Aorta (tissue), 5 donors: Measurements from ENCODE around the gene NUAK2. TPM values are rescaled to one million over a fixed set of nuclear protein-coding genes. Genes with fewer than 3 reads are reported as not detected.
"Not testable (repeated sequence)": the region's sequence is repeated elsewhere in the genome, so short reads cannot be mapped to it uniquely, and the experiment has no call there.

Source experiments
- ATAC-seq: fragments of 200-7000 bp; cut with Tn5 transposase; one replicate; pipeline ENCODE4 v1.9.1; 2022; ENCODE audit warnings: moderate library complexity; ENCODE audit not compliant: low FRiP score
- DNase-seq, 2 donors: peaks; one replicate each; pipeline ENCODE4 v3.0.0-alpha.2; 2020
- H3K27ac ChIP-seq, 2 donors: one replicate each; pipeline ENCODE4 v1.5.1; 2013; ENCODE audit warnings: low read length in 2 of 2, mild to moderate bottlenecking in 2 of 2, moderate library complexity in 2 of 2, control low read depth in 1 of 2, inconsistent platforms in 1 of 2, low read depth in 1 of 2
- H3K27me3 ChIP-seq, 2 donors: one replicate each; pipeline ENCODE4 v1.6.1; 2013; ENCODE audit warnings: control low read depth in 1 of 2, low read length in 1 of 2, mild to moderate bottlenecking in 1 of 2, moderate library complexity in 1 of 2; ENCODE audit not compliant: insufficient read depth in 2 of 2, control insufficient read depth in 1 of 2
- H3K36me3 ChIP-seq, 2 donors: one replicate each; pipeline ENCODE4 v1.6.1; 2013; ENCODE audit warnings: control low read depth in 1 of 2, low read length in 1 of 2, mild to moderate bottlenecking in 1 of 2; ENCODE audit not compliant: insufficient read depth in 2 of 2, control insufficient read depth in 1 of 2
- H3K4me1 ChIP-seq, 2 donors: one replicate each; pipeline ENCODE4 v1.6.1; 2013; ENCODE audit warnings: low read length in 2 of 2, control low read depth in 1 of 2, mild to moderate bottlenecking in 1 of 2, moderate library complexity in 1 of 2; ENCODE audit not compliant: insufficient read depth in 2 of 2, control insufficient read depth in 1 of 2
- H3K4me3 ChIP-seq, 2 donors: one replicate each; pipeline ENCODE4 v1.5.1; 2013; ENCODE audit warnings: low read length in 2 of 2, control low read depth in 1 of 2, mild to moderate bottlenecking in 1 of 2
- H3K9me3 ChIP-seq: one replicate; pipeline ENCODE4 v1.6.1; 2013; ENCODE audit warnings: mild to moderate bottlenecking, low read length; ENCODE audit not compliant: control insufficient read depth
- WGBS, 2 donors: extraction: QIAGEN DNeasy Blood & Tissue Kit; methylation state at CpG; one replicate each; pipeline ENCODE4 v1.1.7; 2013; 5-methylcytosine and 5-hydroxymethylcytosine counted together
- intact Hi-C, 2 donors: fragments of 100-400 bp; cut with DNase I; formaldehyde crosslinking; loops; one replicate each; pipeline versions ENCODE4 v1.14.2 to v1.15.0; 2022
- long read RNA-seq, 2 donors: library from polyadenylated mRNA; unstranded; transcript quantifications; one replicate each; pipeline ENCODE4 v2.0.0, GENCODE V29; 2020 to 2021
- polyA plus RNA-seq, 2 donors: library from polyadenylated mRNA; stranded (reverse); fragments of 200-250 nt; gene quantifications; one replicate each; pipeline ENCODE4 v1.2.3, GENCODE V29; 2013
- total RNA-seq, 2 donors: library from RNA; stranded (reverse); fragmentation: NEBNext Ultra II Directional; extraction: Animal tissue kit (Norgen Biotek cat#: 25700); gene quantifications; one replicate each; pipeline ENCODE4 v1.2.1, GENCODE V29; 2021
- donor health status: healthy with polysubstance abuse.
- donor health status: Bipolar disorder and iron deficiency.
- donor health status: DM: no; HTN: no; CAD: no.
- donor health status: DM: no; HTN: no; CAD: no.
- donor health status: DM: yes; HTN: yes; CAD: no.

Gene NUAK2
- total RNA-seq (1 to 10 TPM; 1.7 to 2.5 TPM), polyA plus RNA-seq (1 to 10 TPM in 1 of 2 donors, under 1 TPM in 1; 0.49 to 3.0 TPM)
- long read RNA-seq, donor 1, partial matches to known transcripts = 0 of 4 reads
- long read RNA-seq, donor 1, other reads (novel, unspliced or antisense) = 1 of 4 reads
- long read RNA-seq, donor 2 = 0 reads

- H3K4me3 ChIP-seq = peak within 1 kb of the TSS; percentile 7 to 28
- peak; percentile 94 to 95 for DNase-seq
- 1% methylated on average over 75 of the region's 75 CpGs for WGBS, 2 donors
- no peaks in the 10 kb centered on the region for H3K27me3 ChIP-seq
- no peaks in the 10 kb centered on the region for H3K36me3 ChIP-seq
- no peaks in the 10 kb centered on the region for H3K9me3 ChIP-seq
- ATAC-seq = peak; percentile 92
- H3K4me1 ChIP-seq = no peaks in the 10 kb centered on the region
- H3K27ac ChIP-seq = no peak within 1 kb of the TSS
- intact Hi-C loops = no loop called here
Observed at GRCh38 chr1:205321162-205321958, at the start of gene NUAK2. Gene NUAK2 (minus strand): TSS chr1:205321745. CDS start chr1:205321628, 117 bp downstream.

DNA sequence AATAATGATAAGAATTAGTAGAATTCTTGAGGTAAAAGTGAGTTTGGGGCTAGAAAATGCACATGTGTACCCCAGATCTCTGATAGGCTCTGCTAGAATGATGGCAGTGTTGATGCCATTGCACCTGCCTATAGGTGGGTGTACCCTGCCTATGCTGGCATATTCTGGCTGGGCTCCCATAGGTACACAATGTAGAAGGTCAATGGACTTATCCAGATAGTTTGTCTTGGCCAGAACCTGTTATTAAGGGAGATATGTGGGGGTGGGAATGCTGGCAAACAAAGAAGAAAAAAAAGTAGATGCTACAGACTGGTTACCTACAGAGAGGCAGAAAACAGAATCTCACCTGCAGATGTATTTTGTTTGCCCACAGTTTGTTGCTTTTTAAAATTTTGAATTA is 49.2 kb upstream of the NUAK2 start:
- no peak overlapping the region for H3K4me3 ChIP-seq
- peaks cover 3 to 4% of the 10 kb centered on the region in 2 donors for H3K4me1 ChIP-seq
- H3K27me3 ChIP-seq = no peaks in the 10 kb centered on the region
- H3K9me3 ChIP-seq = no peaks in the 10 kb centered on the region
- no peaks in the 10 kb centered on the region for H3K36me3 ChIP-seq
- ATAC-seq (no peak), DNase-seq (no peak)
- H3K27ac ChIP-seq = no peak overlapping the region
- intact Hi-C loops = no loop called here

GRCh38 chr1:205369701-205370123 is 48.2 kb upstream of the NUAK2 start:
- no peak for DNase-seq
- Histone ChIP-seq H3K36me3 (no peaks in the 10 kb centered on the region), H3K4me3 (no peak overlapping the region), H3K9me3 (no peaks in the 10 kb centered on the region), H3K27ac (peak overlapping the region in 1 of 2 donors; percentile 34), H3K27me3 (no peaks in the 10 kb centered on the region), H3K4me1 (peaks cover 2 to 3% of the 10 kb centered on the region in 2 donors)
- intact Hi-C loops = no loop called here
- ATAC-seq = no peak
- WGBS, 2 donors = 28 to 30% methylated on average over 3 of the region's 3 CpGs

DNA sequence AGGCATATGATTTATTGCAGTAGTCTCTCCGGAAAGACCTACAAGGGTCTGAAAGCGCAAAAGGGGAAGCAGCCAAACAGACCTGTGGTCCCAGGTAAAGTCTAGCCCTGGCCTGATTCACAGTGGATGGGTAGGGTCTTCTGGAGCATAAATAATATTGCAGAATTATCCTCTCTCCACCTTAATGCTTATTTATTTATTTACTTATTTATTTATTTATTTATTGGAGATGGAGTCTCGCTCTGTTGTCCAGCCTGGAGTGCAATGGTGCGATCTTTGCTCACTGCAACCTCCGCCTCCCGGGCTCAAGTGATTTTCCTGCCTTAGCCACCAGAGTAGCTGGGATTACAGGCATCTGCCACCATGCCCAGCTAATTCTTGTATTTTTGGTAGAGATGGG is 46.9 kb upstream of the NUAK2 start:
- Histone ChIP-seq H3K27ac (no peak overlapping the region), H3K27me3 (no peaks in the 10 kb centered on the region), H3K36me3 (no peaks in the 10 kb centered on the region), H3K4me1 (no peaks in the 10 kb centered on the region), H3K9me3 (no peaks in the 10 kb centered on the region), H3K4me3 (no peak overlapping the region)
- intact Hi-C loops = no loop called here
- no peak for ATAC-seq
- WGBS, 2 donors = 97% methylated on average over 6 of the region's 6 CpGs
- DNase-seq = no peak

- intact Hi-C loops = no loop called here
- no peak overlapping the region for H3K27ac ChIP-seq
- WGBS, 2 donors = 30% methylated on average over 8 of the region's 8 CpGs
- no peaks in the 10 kb centered on the region for H3K4me1 ChIP-seq
- no peaks in the 10 kb centered on the region for H3K27me3 ChIP-seq
- no peaks in the 10 kb centered on the region for H3K9me3 ChIP-seq
- H3K4me3 ChIP-seq = no peak overlapping the region
- ATAC-seq (no peak), DNase-seq (no peak)
- H3K36me3 ChIP-seq = no peaks in the 10 kb centered on the region
Observed at GRCh38 chr1:205365945-205366463, 44.5 kb upstream of the NUAK2 start.

GRCh38 chr1:205365086-205365485 is 43.5 kb upstream of the NUAK2 start:
- 87 to 88% methylated on average over 8 of the region's 8 CpGs for WGBS, 2 donors
- DNase-seq, ATAC-seq: not testable (repeated sequence)

DNA sequence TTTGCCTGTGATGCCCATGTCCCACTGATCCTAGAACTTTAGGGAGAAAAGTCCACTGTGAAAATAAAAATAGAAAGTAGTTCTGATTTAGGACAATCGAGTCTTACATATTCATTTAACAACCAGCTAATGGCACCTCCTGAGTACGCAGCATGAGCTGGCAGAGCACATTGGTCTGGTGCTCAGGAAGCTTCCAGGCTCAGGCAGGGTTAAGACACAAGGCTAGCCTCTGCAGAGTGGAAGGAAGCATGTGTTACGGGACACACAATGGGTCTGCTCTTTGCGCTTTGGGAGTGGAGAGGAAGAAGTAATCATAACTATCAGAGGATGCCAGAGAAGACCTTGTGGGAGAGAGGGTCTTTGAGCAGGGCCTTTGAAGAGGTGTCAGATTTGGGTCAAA is 39.3 kb upstream of the NUAK2 start:
- no peak for DNase-seq
- no peak overlapping the region for H3K27ac ChIP-seq
- no peak overlapping the region for H3K4me3 ChIP-seq
- no peak for ATAC-seq
- intact Hi-C loops = no loop called here
- no peaks in the 10 kb centered on the region for H3K36me3 ChIP-seq
- WGBS, 2 donors = 90 to 93% methylated on average over 4 of the region's 4 CpGs
- no peaks in the 10 kb centered on the region for H3K27me3 ChIP-seq
- peaks cover 1% of the 10 kb centered on the region for H3K9me3 ChIP-seq
- no peaks in the 10 kb centered on the region for H3K4me1 ChIP-seq

More at GRCh38 chr1:205365086-205365485, 43.5 kb upstream of the NUAK2 start:
- H3K27me3 ChIP-seq, H3K27ac ChIP-seq, H3K9me3 ChIP-seq, intact Hi-C loops, H3K4me3 ChIP-seq, H3K36me3 ChIP-seq, H3K4me1 ChIP-seq: not testable (repeated sequence)

- intact Hi-C loops = no loop called here
- no peaks in the 10 kb centered on the region for H3K4me1 ChIP-seq
Observed at GRCh38 chr1:205359771-205360565, 38.4 kb upstream of the NUAK2 start.

More at GRCh38 chr1:205359771-205360565, 38.4 kb upstream of the NUAK2 start:
- DNase-seq = no peak
- Histone ChIP-seq H3K9me3 (peaks cover 1% of the 10 kb centered on the region), H3K27ac (no peak overlapping the region), H3K27me3 (no peaks in the 10 kb centered on the region), H3K4me3 (no peak overlapping the region), H3K36me3 (no peaks in the 10 kb centered on the region)
- 70 to 75% methylated on average over 11 of the region's 11 CpGs for WGBS, 2 donors
- ATAC-seq = no peak
